ENCODE data around the gene MRPL32.

DNA sequence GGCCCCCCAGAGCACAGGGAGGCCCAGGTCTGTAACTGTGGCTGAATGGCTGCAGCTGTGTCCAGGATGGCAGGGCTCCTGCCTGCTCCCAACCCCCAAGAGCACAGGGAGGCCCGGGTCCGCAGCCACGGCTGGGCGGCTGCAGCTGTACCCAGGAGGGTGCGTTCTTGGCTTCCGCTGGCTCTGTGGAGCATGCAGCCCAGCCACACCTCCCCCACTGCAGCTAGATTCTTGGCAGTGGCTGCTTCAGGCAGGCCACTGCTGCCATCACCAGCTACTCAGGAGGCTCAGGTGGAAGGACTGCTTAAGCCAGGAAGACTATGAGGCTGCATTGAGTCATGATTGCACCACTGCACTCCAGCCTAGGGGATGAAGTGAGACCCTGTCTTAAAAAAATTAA is 48.2 kb upstream of the MRPL32 start:
- TF ChIP-seq, protein P1, sequence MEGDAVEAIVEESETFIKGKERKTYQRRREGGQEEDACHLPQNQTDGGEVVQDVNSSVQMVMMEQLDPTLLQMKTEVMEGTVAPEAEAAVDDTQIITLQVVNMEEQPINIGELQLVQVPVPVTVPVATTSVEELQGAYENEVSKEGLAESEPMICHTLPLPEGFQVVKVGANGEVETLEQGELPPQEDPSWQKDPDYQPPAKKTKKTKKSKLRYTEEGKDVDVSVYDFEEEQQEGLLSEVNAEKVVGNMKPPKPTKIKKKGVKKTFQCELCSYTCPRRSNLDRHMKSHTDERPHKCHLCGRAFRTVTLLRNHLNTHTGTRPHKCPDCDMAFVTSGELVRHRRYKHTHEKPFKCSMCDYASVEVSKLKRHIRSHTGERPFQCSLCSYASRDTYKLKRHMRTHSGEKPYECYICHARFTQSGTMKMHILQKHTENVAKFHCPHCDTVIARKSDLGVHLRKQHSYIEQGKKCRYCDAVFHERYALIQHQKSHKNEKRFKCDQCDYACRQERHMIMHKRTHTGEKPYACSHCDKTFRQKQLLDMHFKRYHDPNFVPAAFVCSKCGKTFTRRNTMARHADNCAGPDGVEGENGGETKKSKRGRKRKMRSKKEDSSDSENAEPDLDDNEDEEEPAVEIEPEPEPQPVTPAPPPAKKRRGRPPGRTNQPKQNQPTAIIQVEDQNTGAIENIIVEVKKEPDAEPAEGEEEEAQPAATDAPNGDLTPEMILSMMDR (conservative IDR thresholded peaks at IDR 0.05 in 1 of 2, IDR thresholded peaks at IDR 0.05 in 1 of 2; ENCODE audit: extremely low read depth in 1 of 2, insufficient read depth in 1 of 2, low read depth in 1 of 2, low read length in 2 of 2): no peak
- TF ChIP-seq EZH2 (IDR thresholded peaks at IDR 0.05; ENCODE audit: borderline replicate concordance, low read length): no peak

Measured in mammary epithelial cell (primary cell).